Measurements from ENCODE around the gene TWF2.

- TF ChIP-seq POLR2A (IDR thresholded peaks at IDR 0.05): peak; percentile 64 to 93
- peak in 2 of 5 experiments; percentile 56 to 60 for TF ChIP-seq CTCF (IDR thresholded peaks at IDR 0.05)
- peak; percentile 91 to 95 for TF ChIP-seq EP300 (IDR thresholded peaks at IDR 0.05)
Observed at GRCh38 chr3:52197842-52198625, 40.9 kb downstream of the TWF2 start, which contains the start of gene ALAS1.

All from tibial nerve (tissue), 4 donors.